ENCODE measurements around the gene MVB12A.

DNA sequence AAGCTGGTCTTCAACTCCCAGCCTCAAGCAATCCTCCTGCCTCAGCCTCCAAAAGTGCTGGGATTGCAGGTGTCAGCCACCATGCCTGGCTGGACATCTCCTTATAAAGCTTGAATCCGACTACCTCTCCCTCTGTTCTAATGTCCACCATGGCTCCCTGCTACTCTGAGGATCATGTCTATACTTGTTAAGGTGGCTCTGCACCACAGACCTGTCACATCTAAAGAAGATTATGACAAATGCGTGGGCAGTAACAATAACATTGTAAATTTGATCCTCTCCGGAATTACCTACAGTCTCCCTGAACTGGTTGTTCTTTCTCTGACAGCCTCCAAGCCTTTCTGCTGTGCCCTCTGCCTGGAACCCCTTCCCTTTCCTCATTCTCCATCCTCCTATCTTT, 39.1 kb downstream of the MVB12A start:
- TF ChIP-seq POLR2AphosphoS5 (IDR thresholded peaks at IDR 0.05; ENCODE audit: borderline replicate concordance, low read depth, low read length) (no peak), EZH2 (IDR thresholded peaks at IDR 0.05) (no peak), FOXP2 (optimal IDR thresholded peaks at IDR 0.05; ENCODE audit: control extremely low read depth, extremely low read length, insufficient read depth) (no peak)

Measured in SK-N-MC (cell line).